ENCODE results near the gene GAD1. TPM values are rescaled to one million over a fixed set of nuclear protein-coding genes. Genes with fewer than 3 reads are reported as not detected.

The GAD1 gene
- total RNA-seq, 3 donors from 2014 or later (not counting 1 experiment from before 2014, with no cell fraction given) = not detected

DNA sequence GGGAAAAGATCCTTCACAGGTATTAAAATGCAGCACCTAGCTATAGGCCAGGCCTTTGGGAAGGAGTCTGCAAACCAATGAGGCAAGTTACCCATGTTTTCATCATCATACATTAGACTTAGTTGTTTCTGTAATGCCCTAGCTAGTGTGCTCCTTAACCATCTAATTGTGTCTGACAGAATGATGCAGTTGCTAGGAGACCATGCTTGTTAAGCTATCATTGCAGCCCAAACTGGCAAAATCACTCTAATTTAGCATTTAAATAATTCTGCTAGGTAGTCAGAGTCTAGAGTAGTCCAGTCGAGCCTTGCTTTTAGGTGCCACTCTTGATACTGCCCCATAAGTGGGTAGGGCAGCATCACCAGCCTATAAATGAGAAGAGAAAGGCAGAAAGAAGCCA, 34.9 kb downstream of the GAD1 start:
- Mint-ChIP-seq H3K27me3 (ENCODE audit: low read depth in 2 of 2) (peaks cover 0 to 3% of the 10 kb centered on the region in 2 donors), H3K4me1 (no peaks in the 10 kb centered on the region), H3K9me3 (no peaks in the 10 kb centered on the region), H3K36me3 (no peaks in the 10 kb centered on the region), H3K27ac (no peak overlapping the region), H3K4me3 (no peak overlapping the region)
- TF ChIP-seq, protein P1, sequence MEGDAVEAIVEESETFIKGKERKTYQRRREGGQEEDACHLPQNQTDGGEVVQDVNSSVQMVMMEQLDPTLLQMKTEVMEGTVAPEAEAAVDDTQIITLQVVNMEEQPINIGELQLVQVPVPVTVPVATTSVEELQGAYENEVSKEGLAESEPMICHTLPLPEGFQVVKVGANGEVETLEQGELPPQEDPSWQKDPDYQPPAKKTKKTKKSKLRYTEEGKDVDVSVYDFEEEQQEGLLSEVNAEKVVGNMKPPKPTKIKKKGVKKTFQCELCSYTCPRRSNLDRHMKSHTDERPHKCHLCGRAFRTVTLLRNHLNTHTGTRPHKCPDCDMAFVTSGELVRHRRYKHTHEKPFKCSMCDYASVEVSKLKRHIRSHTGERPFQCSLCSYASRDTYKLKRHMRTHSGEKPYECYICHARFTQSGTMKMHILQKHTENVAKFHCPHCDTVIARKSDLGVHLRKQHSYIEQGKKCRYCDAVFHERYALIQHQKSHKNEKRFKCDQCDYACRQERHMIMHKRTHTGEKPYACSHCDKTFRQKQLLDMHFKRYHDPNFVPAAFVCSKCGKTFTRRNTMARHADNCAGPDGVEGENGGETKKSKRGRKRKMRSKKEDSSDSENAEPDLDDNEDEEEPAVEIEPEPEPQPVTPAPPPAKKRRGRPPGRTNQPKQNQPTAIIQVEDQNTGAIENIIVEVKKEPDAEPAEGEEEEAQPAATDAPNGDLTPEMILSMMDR (IDR thresholded peaks at IDR 0.05) = no peak
- no peak for DNase-seq
- no peaks in the 10 kb centered on the region for H3K4me1 ChIP-seq (ENCODE audit: control insufficient read depth, insufficient read depth, low read length)
- ATAC-seq = no peak
- WGBS (ENCODE audit: insufficient coverage) = 92% methylated on average over 1 of the region's 1 CpG
- no peak overlapping the region for H3K27ac ChIP-seq (ENCODE audit: low read length)
- no peaks in the 10 kb centered on the region for H3K9me3 ChIP-seq (ENCODE audit: control insufficient read depth, insufficient read depth, low read length)
- H3K36me3 ChIP-seq (ENCODE audit: control insufficient read depth, insufficient read depth, low read length) = no peaks in the 10 kb centered on the region
- intact Hi-C loops (cut with micrococcal nuclease) = no loop called here
- H3K27me3 ChIP-seq (ENCODE audit: control insufficient read depth, insufficient read depth, low read length) = no peaks in the 10 kb centered on the region
- H3K4me3 ChIP-seq (ENCODE audit: low read length) = no peak overlapping the region

GRCh38 chr2:170856066-170856465, 39.4 kb downstream of the GAD1 start:
- H3K4me3 ChIP-seq (ENCODE audit: low read length) = no peak overlapping the region
- H3K27ac Mint-ChIP-seq = no peak overlapping the region
- H3K36me3 ChIP-seq (ENCODE audit: control insufficient read depth, insufficient read depth, low read length) = no peaks in the 10 kb centered on the region
- WGBS (ENCODE audit: insufficient coverage) = 77% methylated on average over 1 of the region's 1 CpG
- H3K27me3 ChIP-seq (ENCODE audit: control insufficient read depth, insufficient read depth, low read length) = no peaks in the 10 kb centered on the region
- TF ChIP-seq, protein P1 (IDR thresholded peaks at IDR 0.05) = no peak
- peaks cover 5 to 10% of the 10 kb centered on the region in 2 donors for H3K27me3 Mint-ChIP-seq (ENCODE audit: low read depth in 2 of 2)
- H3K27ac ChIP-seq (ENCODE audit: low read length) = no peak overlapping the region
- H3K9me3 Mint-ChIP-seq = no peaks in the 10 kb centered on the region
- no peaks in the 10 kb centered on the region for H3K9me3 ChIP-seq (ENCODE audit: control insufficient read depth, insufficient read depth, low read length)
- intact Hi-C loops (cut with micrococcal nuclease) = no loop called here
- DNase-seq (no peak), ATAC-seq (no peak)
- no peaks in the 10 kb centered on the region for H3K36me3 Mint-ChIP-seq
- H3K4me1 Mint-ChIP-seq = no peaks in the 10 kb centered on the region
- H3K4me3 Mint-ChIP-seq = no peak overlapping the region
- H3K4me1 ChIP-seq (ENCODE audit: control insufficient read depth, insufficient read depth, low read length) = no peaks in the 10 kb centered on the region

DNA sequence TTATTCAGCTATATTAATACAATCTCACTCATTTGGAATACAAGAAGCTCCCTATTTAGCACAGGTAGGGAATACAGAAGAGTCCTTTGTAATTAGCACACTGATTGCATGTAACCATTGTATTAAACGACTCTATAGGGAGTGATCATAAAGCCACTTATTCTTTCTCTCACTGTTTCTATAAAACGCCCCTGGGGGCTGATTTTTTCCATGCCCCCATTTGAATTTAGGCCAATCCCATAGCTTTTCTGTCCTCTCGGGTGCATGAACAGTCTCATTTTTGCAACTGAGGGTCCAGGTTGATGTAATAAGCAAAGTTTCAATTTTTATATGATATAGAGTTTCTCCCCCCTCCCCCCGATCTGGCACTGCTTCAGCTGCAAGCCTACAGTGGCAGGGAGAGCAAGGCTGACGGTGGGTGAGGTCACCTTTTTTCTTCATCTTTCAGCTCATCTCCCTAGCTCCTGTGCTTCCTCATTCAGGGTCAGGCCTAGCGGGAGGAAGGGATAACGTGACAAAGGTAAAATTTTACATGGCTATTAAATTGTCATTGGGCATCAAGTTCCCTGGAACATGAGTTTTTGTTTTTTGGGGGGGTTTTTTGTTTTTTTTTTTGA, 45.7 kb downstream of the GAD1 start:
- Mint-ChIP-seq H3K36me3 (no peaks in the 10 kb centered on the region), H3K4me1 (no peaks in the 10 kb centered on the region), H3K4me3 (no peak overlapping the region), H3K27me3 (ENCODE audit: low read depth in 2 of 2) (peaks cover 2 to 26% of the 10 kb centered on the region in 2 donors), H3K27ac (no peak overlapping the region), H3K9me3 (no peaks in the 10 kb centered on the region)
- TF ChIP-seq, protein P1 (IDR thresholded peaks at IDR 0.05) = no peak
- WGBS (ENCODE audit: insufficient coverage) = 83% methylated on average over 4 of the region's 7 CpGs
- intact Hi-C loops (cut with micrococcal nuclease) = no loop called here
- DNase-seq (no peak), ATAC-seq (no peak)
- Histone ChIP-seq H3K27me3 (ENCODE audit: control insufficient read depth, insufficient read depth, low read length) (no peaks in the 10 kb centered on the region), H3K27ac (ENCODE audit: low read length) (no peak overlapping the region), H3K36me3 (ENCODE audit: control insufficient read depth, insufficient read depth, low read length) (no peaks in the 10 kb centered on the region), H3K4me3 (ENCODE audit: low read length) (no peak overlapping the region), H3K4me1 (ENCODE audit: control insufficient read depth, insufficient read depth, low read length) (no peaks in the 10 kb centered on the region), H3K9me3 (ENCODE audit: control insufficient read depth, insufficient read depth, low read length) (no peaks in the 10 kb centered on the region)

GRCh38 chr2:170863087-170863486, 46.4 kb downstream of the GAD1 start:
- no peak overlapping the region for H3K4me3 ChIP-seq (ENCODE audit: low read length)
- no peaks in the 10 kb centered on the region for H3K36me3 Mint-ChIP-seq
- no peaks in the 10 kb centered on the region for H3K4me1 ChIP-seq (ENCODE audit: control insufficient read depth, insufficient read depth, low read length)
- no peak for ATAC-seq
- H3K4me3 Mint-ChIP-seq = no peak overlapping the region
- TF ChIP-seq, protein P1 (IDR thresholded peaks at IDR 0.05) = no peak
- WGBS (ENCODE audit: insufficient coverage) = no CpG with 5 or more reads among the region's 4 CpGs
- peaks cover 2 to 26% of the 10 kb centered on the region in 2 donors for H3K27me3 Mint-ChIP-seq (ENCODE audit: low read depth in 2 of 2)
- DNase-seq = no peak
- no peak overlapping the region for H3K27ac ChIP-seq (ENCODE audit: low read length)
- H3K9me3 Mint-ChIP-seq = no peaks in the 10 kb centered on the region
- no peaks in the 10 kb centered on the region for H3K27me3 ChIP-seq (ENCODE audit: control insufficient read depth, insufficient read depth, low read length)
- no peak overlapping the region for H3K27ac Mint-ChIP-seq
- H3K4me1 Mint-ChIP-seq = no peaks in the 10 kb centered on the region
- intact Hi-C loops (cut with micrococcal nuclease) = no loop called here
- H3K9me3 ChIP-seq (ENCODE audit: control insufficient read depth, insufficient read depth, low read length) = no peaks in the 10 kb centered on the region
- no peaks in the 10 kb centered on the region for H3K36me3 ChIP-seq (ENCODE audit: control insufficient read depth, insufficient read depth, low read length)
